ENCODE data around the gene LCN12. TPM values are rescaled to one million over a fixed set of nuclear protein-coding genes. Genes with fewer than 3 reads are reported as not detected.

Gene LCN12
- total and polyA plus RNA-seq, 4 donors, result 0.71 to 3.3 (median 1.6) TPM; not detected in 1

- Histone ChIP-seq H3K4me1 (ENCODE audit: control insufficient read depth in 1 of 2, insufficient read depth in 2 of 2, low read length in 2 of 2) (no peaks in the 10 kb centered on the region), H3K4me3 (ENCODE audit: low read length in 2 of 2) (no peak overlapping the region), H3K27me3 (ENCODE audit: control insufficient read depth in 1 of 2, insufficient read depth in 2 of 2, low read length in 1 of 2) (no peaks in the 10 kb centered on the region), H3K27ac (ENCODE audit: low read depth in 1 of 2, low read length in 2 of 2) (no peak overlapping the region), H3K36me3 (ENCODE audit: control insufficient read depth in 1 of 2, insufficient read depth in 2 of 2, low read length in 1 of 2) (no peaks in the 10 kb centered on the region), H3K9me3 (ENCODE audit: control insufficient read depth, low read length) (no peaks in the 10 kb centered on the region)
- intact Hi-C loops (cut with DNase I), result no loop called here
- DNase-seq (no peak), ATAC-seq (ENCODE audit: low FRiP score) (no peak)
- 86 to 87% methylated on average over 17 of the region's 17 CpGs for WGBS, 2 donors
These were observed 17.1 kb downstream of the LCN12 start for GRCh38 chr9:136969150-136969549.

GRCh38 chr9:136969774-136970173 lies 17.7 kb downstream of the LCN12 start:
- H3K9me3 ChIP-seq (ENCODE audit: control insufficient read depth, low read length), result no peaks in the 10 kb centered on the region
- H3K27me3 ChIP-seq (ENCODE audit: control insufficient read depth in 1 of 2, insufficient read depth in 2 of 2, low read length in 1 of 2), result no peaks in the 10 kb centered on the region
- H3K4me3 ChIP-seq (ENCODE audit: low read length in 2 of 2), result no peak overlapping the region
- no peak overlapping the region for H3K27ac ChIP-seq (ENCODE audit: low read depth in 1 of 2, low read length in 2 of 2)
- H3K36me3 ChIP-seq (ENCODE audit: control insufficient read depth in 1 of 2, insufficient read depth in 2 of 2, low read length in 1 of 2), result no peaks in the 10 kb centered on the region
- 83 to 84% methylated on average over 5 of the region's 5 CpGs for WGBS, 2 donors
- DNase-seq (no peak), ATAC-seq (ENCODE audit: low FRiP score) (no peak)
- no peaks in the 10 kb centered on the region for H3K4me1 ChIP-seq (ENCODE audit: control insufficient read depth in 1 of 2, insufficient read depth in 2 of 2, low read length in 2 of 2)
- intact Hi-C loops (cut with DNase I), result no loop called here

GRCh38 chr9:136970361-136970760 lies 18.3 kb downstream of the LCN12 start:
- WGBS, 2 donors, result 87 to 94% methylated on average over 11 of the region's 11 CpGs
- Histone ChIP-seq H3K4me3 (ENCODE audit: low read length in 2 of 2) (no peak overlapping the region), H3K36me3 (ENCODE audit: control insufficient read depth in 1 of 2, insufficient read depth in 2 of 2, low read length in 1 of 2) (no peaks in the 10 kb centered on the region), H3K27ac (ENCODE audit: low read depth in 1 of 2, low read length in 2 of 2) (no peak overlapping the region), H3K4me1 (ENCODE audit: control insufficient read depth in 1 of 2, insufficient read depth in 2 of 2, low read length in 2 of 2) (no peaks in the 10 kb centered on the region), H3K27me3 (ENCODE audit: control insufficient read depth in 1 of 2, insufficient read depth in 2 of 2, low read length in 1 of 2) (no peaks in the 10 kb centered on the region), H3K9me3 (ENCODE audit: control insufficient read depth, low read length) (no peaks in the 10 kb centered on the region)
- intact Hi-C loops (cut with DNase I), result no loop called here
- ATAC-seq (ENCODE audit: low FRiP score), result no peak
- no peak for DNase-seq

DNA sequence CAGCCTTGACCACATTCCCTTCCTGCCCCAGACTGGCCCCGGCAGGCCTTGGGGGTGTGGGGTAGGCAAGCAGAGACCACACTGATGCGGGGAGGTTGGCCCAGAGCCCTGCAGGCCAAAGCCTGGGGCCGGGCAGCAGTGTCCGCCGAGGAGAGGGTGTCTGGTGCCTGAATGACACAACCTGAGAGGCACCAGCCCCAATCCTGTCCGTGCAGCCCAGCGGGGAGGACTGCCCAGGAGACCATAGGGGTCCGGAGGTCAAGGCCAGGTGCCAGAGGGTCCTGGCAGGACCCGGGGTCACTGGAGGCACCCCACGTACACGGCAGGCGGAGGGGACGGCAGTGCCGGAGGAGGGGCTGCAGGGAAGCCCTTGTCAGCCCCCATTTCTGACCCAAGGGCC lies 19.7 kb downstream of the LCN12 start:
- Histone ChIP-seq H3K27me3 (ENCODE audit: control insufficient read depth in 1 of 2, insufficient read depth in 2 of 2, low read length in 1 of 2) (no peaks in the 10 kb centered on the region), H3K36me3 (ENCODE audit: control insufficient read depth in 1 of 2, insufficient read depth in 2 of 2, low read length in 1 of 2) (no peaks in the 10 kb centered on the region), H3K4me3 (ENCODE audit: low read length in 2 of 2) (no peak overlapping the region), H3K4me1 (ENCODE audit: control insufficient read depth in 1 of 2, insufficient read depth in 2 of 2, low read length in 2 of 2) (no peaks in the 10 kb centered on the region), H3K9me3 (ENCODE audit: control insufficient read depth, low read length) (no peaks in the 10 kb centered on the region), H3K27ac (ENCODE audit: low read depth in 1 of 2, low read length in 2 of 2) (no peak overlapping the region)
- ATAC-seq (ENCODE audit: low FRiP score), result no peak
- intact Hi-C loops (cut with DNase I), result no loop called here
- no peak for DNase-seq
- 81 to 83% methylated on average over 14 of the region's 14 CpGs for WGBS, 2 donors

GRCh38 chr9:136972335-136972734 lies 20.3 kb downstream of the LCN12 start:
- ATAC-seq (ENCODE audit: low FRiP score) (no peak), DNase-seq (no peak)
- no peak overlapping the region for H3K4me3 ChIP-seq (ENCODE audit: low read length in 2 of 2)
- H3K27ac ChIP-seq (ENCODE audit: low read depth in 1 of 2, low read length in 2 of 2), result no peak overlapping the region
- no peaks in the 10 kb centered on the region for H3K9me3 ChIP-seq (ENCODE audit: control insufficient read depth, low read length)
- intact Hi-C loops (cut with DNase I), result no loop called here
- H3K36me3 ChIP-seq (ENCODE audit: control insufficient read depth in 1 of 2, insufficient read depth in 2 of 2, low read length in 1 of 2), result no peaks in the 10 kb centered on the region
- no peaks in the 10 kb centered on the region for H3K27me3 ChIP-seq (ENCODE audit: control insufficient read depth in 1 of 2, insufficient read depth in 2 of 2, low read length in 1 of 2)
- 84 to 88% methylated on average over 11 of the region's 11 CpGs for WGBS, 2 donors
- no peaks in the 10 kb centered on the region for H3K4me1 ChIP-seq (ENCODE audit: control insufficient read depth in 1 of 2, insufficient read depth in 2 of 2, low read length in 2 of 2)

GRCh38 chr9:136972743-136973142 lies 20.7 kb downstream of the LCN12 start:
- 70 to 72% methylated on average over 13 of the region's 13 CpGs for WGBS, 2 donors
- no peaks in the 10 kb centered on the region for H3K36me3 ChIP-seq (ENCODE audit: control insufficient read depth in 1 of 2, insufficient read depth in 2 of 2, low read length in 1 of 2)
- H3K27ac ChIP-seq (ENCODE audit: low read depth in 1 of 2, low read length in 2 of 2), result no peak overlapping the region
- intact Hi-C loops (cut with DNase I), result no loop called here
- no peaks in the 10 kb centered on the region for H3K27me3 ChIP-seq (ENCODE audit: control insufficient read depth in 1 of 2, insufficient read depth in 2 of 2, low read length in 1 of 2)
- H3K4me3 ChIP-seq (ENCODE audit: low read length in 2 of 2), result no peak overlapping the region
- ATAC-seq (ENCODE audit: low FRiP score) (no peak), DNase-seq (no peak)
- H3K4me1 ChIP-seq (ENCODE audit: control insufficient read depth in 1 of 2, insufficient read depth in 2 of 2, low read length in 2 of 2), result no peaks in the 10 kb centered on the region
- H3K9me3 ChIP-seq (ENCODE audit: control insufficient read depth, low read length), result no peaks in the 10 kb centered on the region

DNA sequence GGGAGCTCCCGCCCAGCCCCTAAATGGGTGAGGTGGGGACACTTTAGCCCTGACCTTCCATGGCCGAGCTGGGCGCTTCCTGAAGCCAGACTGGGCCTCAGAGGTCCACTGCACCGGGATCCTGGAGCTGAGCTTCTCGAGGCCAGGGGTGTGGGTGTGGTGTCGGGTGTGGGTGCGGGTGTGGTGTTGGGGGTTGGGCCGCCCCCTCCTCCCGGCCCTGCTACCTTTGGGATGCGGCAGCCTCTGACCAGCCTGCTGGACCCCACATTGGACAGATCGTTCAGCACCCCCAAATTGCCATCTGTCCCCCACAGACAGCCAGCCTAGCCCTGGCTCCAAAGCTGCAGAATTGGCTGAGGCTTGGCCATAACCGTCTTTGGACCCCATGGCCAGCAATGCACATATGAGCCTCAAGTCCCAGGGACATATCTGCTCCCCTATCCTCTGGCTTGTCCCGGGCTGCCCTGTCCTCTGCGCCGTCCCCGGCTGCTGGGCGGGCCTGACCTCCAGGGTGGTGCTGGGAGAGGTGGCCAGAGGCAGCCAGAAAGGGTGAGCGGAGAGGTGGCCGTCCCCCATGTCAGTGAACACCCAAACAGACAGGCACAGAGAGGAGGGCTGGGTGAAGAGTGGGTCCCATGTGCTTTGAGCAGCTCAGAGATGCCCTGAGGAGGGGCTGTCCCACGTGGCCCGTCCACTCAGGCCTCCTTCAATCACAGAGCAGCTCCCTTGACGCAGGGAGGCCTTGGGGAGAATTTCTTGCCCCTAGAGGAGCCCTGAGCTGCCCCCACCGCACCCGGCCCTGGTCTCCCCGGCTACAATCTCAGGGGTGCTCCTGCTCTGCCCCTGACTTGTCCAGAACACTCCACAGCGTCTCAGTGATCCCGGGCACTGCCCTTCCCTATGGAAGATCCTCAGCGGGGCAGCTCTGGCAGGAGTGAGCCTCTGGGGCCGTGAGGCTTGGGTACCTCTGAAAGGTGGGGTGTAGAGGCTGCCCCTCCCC lies 21.8 kb downstream of the LCN12 start:
- Histone ChIP-seq H3K4me3 (ENCODE audit: low read length in 2 of 2) (no peak overlapping the region), H3K27ac (ENCODE audit: low read depth in 1 of 2, low read length in 2 of 2) (no peak overlapping the region), H3K27me3 (ENCODE audit: control insufficient read depth in 1 of 2, insufficient read depth in 2 of 2, low read length in 1 of 2) (no peaks in the 10 kb centered on the region), H3K4me1 (ENCODE audit: control insufficient read depth in 1 of 2, insufficient read depth in 2 of 2, low read length in 2 of 2) (no peaks in the 10 kb centered on the region), H3K9me3 (ENCODE audit: control insufficient read depth, low read length) (no peaks in the 10 kb centered on the region), H3K36me3 (ENCODE audit: control insufficient read depth in 1 of 2, insufficient read depth in 2 of 2, low read length in 1 of 2) (no peaks in the 10 kb centered on the region)
- ATAC-seq (ENCODE audit: low FRiP score) (no peak), DNase-seq (no peak)
- WGBS, 2 donors, result 90 to 92% methylated on average over 27 to 29 of the region's 29 CpGs
- intact Hi-C loops (cut with DNase I), result no loop called here

DNA sequence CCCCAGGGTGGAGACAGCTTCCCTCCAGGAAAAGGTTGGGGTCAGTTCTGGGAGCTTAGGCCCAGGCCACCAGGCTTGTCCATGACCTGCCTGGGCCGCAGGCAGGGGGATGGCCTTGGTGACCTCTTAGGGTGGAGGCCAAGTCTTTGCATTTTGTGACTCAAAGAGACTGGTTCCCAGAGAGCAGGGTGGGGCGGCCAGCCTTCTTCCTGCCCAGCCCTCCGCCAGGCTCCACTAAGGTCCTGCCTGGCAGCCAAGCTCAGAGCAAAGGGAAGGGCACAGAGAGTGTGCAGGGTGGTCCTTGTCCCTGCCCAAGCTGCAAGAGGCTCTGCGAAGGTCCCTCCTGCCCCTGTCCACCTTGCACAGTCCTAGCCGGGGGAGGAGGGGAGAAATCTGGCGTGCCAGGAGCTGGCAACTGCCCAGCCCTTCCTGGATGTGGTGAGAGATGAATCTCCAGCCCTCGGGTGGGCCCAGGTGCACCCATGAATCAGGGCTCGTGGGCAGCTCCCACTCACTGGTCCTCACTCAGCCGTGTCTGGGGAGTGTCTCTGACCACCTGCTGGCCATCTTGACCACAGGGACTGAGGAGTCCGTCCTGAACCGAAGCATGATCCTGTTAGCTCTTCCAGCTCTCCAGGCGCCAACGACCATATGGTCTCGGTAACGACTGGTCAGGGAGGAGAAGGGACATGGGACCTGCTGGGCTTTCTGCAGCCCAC lies 22.9 kb downstream of the LCN12 start:
- ATAC-seq (ENCODE audit: low FRiP score), result no peak
- H3K27ac ChIP-seq (ENCODE audit: low read depth in 1 of 2, low read length in 2 of 2), result no peak overlapping the region
- DNase-seq, result no peak
- no peak overlapping the region for H3K4me3 ChIP-seq (ENCODE audit: low read length in 2 of 2)
- 78 to 79% methylated on average over 14 to 15 of the region's 15 CpGs for WGBS, 2 donors
- no peaks in the 10 kb centered on the region for H3K36me3 ChIP-seq (ENCODE audit: control insufficient read depth in 1 of 2, insufficient read depth in 2 of 2, low read length in 1 of 2)
- intact Hi-C loops (cut with DNase I), result no loop called here
- H3K4me1 ChIP-seq (ENCODE audit: control insufficient read depth in 1 of 2, insufficient read depth in 2 of 2, low read length in 2 of 2), result no peaks in the 10 kb centered on the region
- H3K27me3 ChIP-seq (ENCODE audit: control insufficient read depth in 1 of 2, insufficient read depth in 2 of 2, low read length in 1 of 2), result no peaks in the 10 kb centered on the region
- no peaks in the 10 kb centered on the region for H3K9me3 ChIP-seq (ENCODE audit: control insufficient read depth, low read length)

All from aorta (tissue), 5 donors.